ENCODE measurements around the gene RGMA.

DNA sequence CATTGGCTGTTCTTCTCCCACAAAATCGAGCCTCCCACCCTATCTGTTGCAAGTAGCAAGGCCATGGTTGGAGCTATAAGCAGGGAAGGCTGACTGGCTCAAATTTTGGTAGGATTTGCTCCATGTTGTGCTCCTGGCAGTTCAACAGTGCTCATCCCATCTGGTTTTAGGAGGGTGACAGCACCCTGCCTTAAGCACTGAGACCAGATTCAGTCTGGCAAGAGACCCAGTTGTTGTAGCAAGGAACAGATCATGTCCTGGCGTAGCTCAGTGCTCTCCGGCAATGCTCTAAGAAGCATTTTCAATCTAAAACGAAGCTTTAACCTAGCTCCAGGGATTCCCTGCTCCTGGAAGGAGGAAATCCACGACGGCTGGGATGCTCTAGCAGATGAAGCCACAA lies 91.2 kb downstream of the RGMA start:
- TF ChIP-seq POLR2A (IDR thresholded peaks at IDR 0.05) (no peak), CTCF (IDR thresholded peaks at IDR 0.05) (no peak), POLR2AphosphoS5 (IDR thresholded peaks at IDR 0.05; ENCODE audit: insufficient read depth in 1 of 2, low read depth in 1 of 2) (no peak)

All from vagina (tissue), 2 donors.